ENCODE measurements around the gene TNFAIP8L2.

DNA sequence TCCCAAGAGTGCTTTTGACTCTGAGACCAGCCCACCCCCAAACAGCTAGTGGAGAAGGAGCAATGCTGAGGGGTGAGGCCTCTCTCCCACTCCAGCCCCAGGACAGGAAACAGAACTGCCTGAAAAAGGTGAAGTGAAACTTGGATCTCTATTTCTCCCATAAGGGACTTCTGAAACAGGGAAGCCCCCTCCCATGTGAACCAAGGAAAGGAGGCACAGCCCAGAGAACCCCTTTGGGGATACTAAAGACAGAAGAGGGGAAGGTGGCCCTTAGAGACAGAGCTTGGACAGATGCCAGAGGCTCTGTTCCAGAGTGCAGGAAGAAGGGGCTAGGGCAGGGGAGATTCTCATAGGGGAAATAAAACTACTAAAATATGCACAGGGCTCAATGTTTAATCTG lies 2.9 kb downstream of the TNFAIP8L2 start:
- no peak for TF ChIP-seq CTCF (conservative IDR thresholded peaks at IDR 0.05)
- TF ChIP-seq EZH2 (IDR thresholded peaks at IDR 0.05; ENCODE audit: low read depth): no peak
